Measurements from ENCODE around the gene IQCE. TPM values are rescaled to one million over a fixed set of nuclear protein-coding genes. Genes with fewer than 3 reads are reported as not detected.

Gene IQCE
- polyA plus RNA-seq, 1 donor from 2014 or later = 21.2 TPM

DNA sequence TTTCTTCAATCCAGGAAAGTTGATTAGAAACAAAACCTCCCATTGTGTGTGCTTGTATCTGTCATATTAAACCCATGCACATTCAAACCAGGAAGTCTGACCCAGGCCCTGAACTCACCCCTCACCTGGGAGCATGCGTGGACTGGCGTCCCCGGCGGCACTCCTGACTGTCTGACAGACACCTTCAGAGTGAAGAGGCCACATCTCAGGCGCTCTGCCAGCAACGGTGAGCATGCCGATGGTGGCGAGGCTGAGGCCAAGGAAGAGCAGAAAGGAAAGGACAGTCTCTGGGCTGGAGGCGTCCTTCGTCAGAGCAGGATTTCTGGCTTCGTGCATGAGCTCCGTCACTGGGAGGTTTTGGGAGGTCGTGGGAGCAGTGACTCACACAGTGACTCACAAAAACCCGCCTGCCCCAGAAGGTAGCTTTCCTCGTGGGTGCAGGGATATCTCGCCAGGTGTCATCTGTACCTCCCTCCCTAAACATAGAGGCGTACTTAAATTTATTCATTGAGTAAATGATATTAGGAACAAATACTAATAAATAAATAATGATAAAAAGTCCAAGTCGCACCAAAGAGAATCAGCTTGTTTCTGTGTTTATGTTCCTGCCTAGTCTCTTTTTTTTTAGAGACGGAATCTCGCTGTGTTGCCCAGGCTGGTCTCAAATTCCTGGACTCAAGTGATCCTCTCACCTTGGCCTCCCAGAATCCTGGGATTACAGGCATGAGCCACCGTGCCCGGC is 13.5 kb downstream of the IQCE start:
- H3K27me3 ChIP-seq (ENCODE audit: insufficient read depth, low read depth, low read length) = no peaks in the 10 kb centered on the region
- TF ChIP-seq RAD21 (conservative IDR thresholded peaks at IDR 0.05) (no peak), EP300 (conservative IDR thresholded peaks at IDR 0.05; ENCODE audit: poor library complexity, severe bottlenecking) (no peak)
- TF ChIP-seq, protein P1, sequence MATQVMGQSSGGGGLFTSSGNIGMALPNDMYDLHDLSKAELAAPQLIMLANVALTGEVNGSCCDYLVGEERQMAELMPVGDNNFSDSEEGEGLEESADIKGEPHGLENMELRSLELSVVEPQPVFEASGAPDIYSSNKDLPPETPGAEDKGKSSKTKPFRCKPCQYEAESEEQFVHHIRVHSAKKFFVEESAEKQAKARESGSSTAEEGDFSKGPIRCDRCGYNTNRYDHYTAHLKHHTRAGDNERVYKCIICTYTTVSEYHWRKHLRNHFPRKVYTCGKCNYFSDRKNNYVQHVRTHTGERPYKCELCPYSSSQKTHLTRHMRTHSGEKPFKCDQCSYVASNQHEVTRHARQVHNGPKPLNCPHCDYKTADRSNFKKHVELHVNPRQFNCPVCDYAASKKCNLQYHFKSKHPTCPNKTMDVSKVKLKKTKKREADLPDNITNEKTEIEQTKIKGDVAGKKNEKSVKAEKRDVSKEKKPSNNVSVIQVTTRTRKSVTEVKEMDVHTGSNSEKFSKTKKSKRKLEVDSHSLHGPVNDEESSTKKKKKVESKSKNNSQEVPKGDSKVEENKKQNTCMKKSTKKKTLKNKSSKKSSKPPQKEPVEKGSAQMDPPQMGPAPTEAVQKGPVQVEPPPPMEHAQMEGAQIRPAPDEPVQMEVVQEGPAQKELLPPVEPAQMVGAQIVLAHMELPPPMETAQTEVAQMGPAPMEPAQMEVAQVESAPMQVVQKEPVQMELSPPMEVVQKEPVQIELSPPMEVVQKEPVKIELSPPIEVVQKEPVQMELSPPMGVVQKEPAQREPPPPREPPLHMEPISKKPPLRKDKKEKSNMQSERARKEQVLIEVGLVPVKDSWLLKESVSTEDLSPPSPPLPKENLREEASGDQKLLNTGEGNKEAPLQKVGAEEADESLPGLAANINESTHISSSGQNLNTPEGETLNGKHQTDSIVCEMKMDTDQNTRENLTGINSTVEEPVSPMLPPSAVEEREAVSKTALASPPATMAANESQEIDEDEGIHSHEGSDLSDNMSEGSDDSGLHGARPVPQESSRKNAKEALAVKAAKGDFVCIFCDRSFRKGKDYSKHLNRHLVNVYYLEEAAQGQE (IDR thresholded peaks at IDR 0.05; ENCODE audit: borderline replicate concordance) = no peak
- H3K36me3 ChIP-seq (ENCODE audit: insufficient read depth, low read length) = peaks cover 6% of the 10 kb centered on the region
- no peak overlapping the region for H3K27ac ChIP-seq (ENCODE audit: low read length)
- H3K9ac ChIP-seq (ENCODE audit: low read length) = no peak overlapping the region
- H3K9me2 ChIP-seq (ENCODE audit: insufficient read depth, low read length) = no peaks in the 10 kb centered on the region
- no peaks in the 10 kb centered on the region for H3F3A ChIP-seq (ENCODE audit: insufficient read depth, low read length, poor library complexity, severe bottlenecking)
- no peak overlapping the region for H3K4me3 ChIP-seq (ENCODE audit: low read length)
- H3K9me3 ChIP-seq (ENCODE audit: low read length) = no peaks in the 10 kb centered on the region
- no peak overlapping the region for H3K4me2 ChIP-seq (ENCODE audit: low read length)
- no peak overlapping the region for H2AFZ ChIP-seq (ENCODE audit: low read depth, low read length)
- H4K20me1 ChIP-seq (ENCODE audit: insufficient read depth) = no peaks in the 10 kb centered on the region
- peaks cover 2% of the 10 kb centered on the region for H3K79me2 ChIP-seq (replicated peaks; ENCODE audit: insufficient read depth, low read length)

GRCh38 chr7:2573761-2574160 is 15.0 kb downstream of the IQCE start:
- H3K9me2 ChIP-seq (ENCODE audit: insufficient read depth, low read length) = no peaks in the 10 kb centered on the region

DNA sequence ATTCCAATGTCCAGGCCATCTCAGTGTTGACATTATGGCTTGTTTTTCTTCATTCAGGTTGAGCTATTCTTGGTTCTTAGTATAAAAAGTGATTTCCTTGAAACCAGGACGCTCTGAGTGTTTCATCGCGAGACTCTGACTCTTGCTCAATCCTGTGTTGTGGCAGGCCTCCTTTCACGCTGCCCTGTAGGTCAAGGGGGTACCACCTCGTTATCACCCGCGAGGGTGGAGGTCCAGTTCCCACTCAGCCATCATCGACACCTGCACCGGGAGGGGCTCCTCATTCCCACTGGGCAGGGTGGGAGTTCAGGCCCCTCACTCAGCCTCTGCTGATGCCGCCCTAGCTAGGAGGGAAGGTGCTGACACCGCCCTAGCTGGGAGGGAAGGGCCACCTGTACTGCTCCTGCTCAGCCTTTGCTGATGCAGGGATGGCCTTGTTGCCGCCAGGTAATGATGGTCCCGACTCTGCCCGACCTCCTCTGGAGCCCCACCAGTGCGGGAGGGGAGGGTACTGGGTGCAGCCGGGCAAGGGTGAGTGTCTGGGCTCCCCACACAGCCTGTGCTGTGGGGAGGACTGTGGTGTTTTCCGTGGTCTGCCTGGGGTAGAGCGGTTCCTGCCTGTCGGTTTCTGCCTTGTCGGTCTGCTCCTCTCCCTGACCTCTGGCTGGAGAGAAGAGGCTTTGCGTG is 16.4 kb downstream of the IQCE start:
- no peak overlapping the region for H3K4me2 ChIP-seq (ENCODE audit: low read length)
- H3K27me3 ChIP-seq (ENCODE audit: insufficient read depth, low read depth, low read length) = no peaks in the 10 kb centered on the region
- H3K27ac ChIP-seq (ENCODE audit: low read length) = no peak overlapping the region

More at GRCh38 chr7:2573761-2574160, 15.0 kb downstream of the IQCE start:
- H3K27ac ChIP-seq (ENCODE audit: low read length) = no peak overlapping the region
- H3K79me2 ChIP-seq (replicated peaks; ENCODE audit: insufficient read depth, low read length) = no peaks in the 10 kb centered on the region
- no peaks in the 10 kb centered on the region for H3F3A ChIP-seq (ENCODE audit: insufficient read depth, low read length, poor library complexity, severe bottlenecking)
- peaks cover 6% of the 10 kb centered on the region for H3K36me3 ChIP-seq (ENCODE audit: insufficient read depth, low read length)
- no peak overlapping the region for H3K9ac ChIP-seq (ENCODE audit: low read length)
- no peak overlapping the region for H2AFZ ChIP-seq (ENCODE audit: low read depth, low read length)
- H3K4me2 ChIP-seq (ENCODE audit: low read length) = no peak overlapping the region
- H3K27me3 ChIP-seq (ENCODE audit: insufficient read depth, low read depth, low read length) = no peaks in the 10 kb centered on the region
- no peaks in the 10 kb centered on the region for H4K20me1 ChIP-seq (ENCODE audit: insufficient read depth)
- H3K9me3 ChIP-seq (ENCODE audit: low read length) = no peaks in the 10 kb centered on the region
- no peak overlapping the region for H3K4me3 ChIP-seq (ENCODE audit: low read length)
- no peak for TF ChIP-seq MXI1 (conservative IDR thresholded peaks at IDR 0.05; ENCODE audit: poor library complexity, severe bottlenecking)
- no peak for TF ChIP-seq EZH2 (IDR thresholded peaks at IDR 0.05; ENCODE audit: borderline replicate concordance, insufficient read depth, low read length, poor library complexity, severe bottlenecking)
- no peak for TF ChIP-seq RAD21 (conservative IDR thresholded peaks at IDR 0.05)
- no peak for TF ChIP-seq EP300 (conservative IDR thresholded peaks at IDR 0.05; ENCODE audit: poor library complexity, severe bottlenecking)

More for the DNA sequence above, 16.4 kb downstream of the IQCE start:
- H3F3A ChIP-seq (ENCODE audit: insufficient read depth, low read length, poor library complexity, severe bottlenecking) = no peaks in the 10 kb centered on the region
- no peaks in the 10 kb centered on the region for H3K9me3 ChIP-seq (ENCODE audit: low read length)
- no peak for TF ChIP-seq EZH2 (IDR thresholded peaks at IDR 0.05; ENCODE audit: borderline replicate concordance, insufficient read depth, low read length, poor library complexity, severe bottlenecking)
- TF ChIP-seq MXI1 (conservative IDR thresholded peaks at IDR 0.05; ENCODE audit: poor library complexity, severe bottlenecking) = no peak
- TF ChIP-seq EP300 (conservative IDR thresholded peaks at IDR 0.05; ENCODE audit: poor library complexity, severe bottlenecking) = no peak
- TF ChIP-seq, protein P1 (IDR thresholded peaks at IDR 0.05; ENCODE audit: borderline replicate concordance) = no peak
- TF ChIP-seq, protein P2, sequence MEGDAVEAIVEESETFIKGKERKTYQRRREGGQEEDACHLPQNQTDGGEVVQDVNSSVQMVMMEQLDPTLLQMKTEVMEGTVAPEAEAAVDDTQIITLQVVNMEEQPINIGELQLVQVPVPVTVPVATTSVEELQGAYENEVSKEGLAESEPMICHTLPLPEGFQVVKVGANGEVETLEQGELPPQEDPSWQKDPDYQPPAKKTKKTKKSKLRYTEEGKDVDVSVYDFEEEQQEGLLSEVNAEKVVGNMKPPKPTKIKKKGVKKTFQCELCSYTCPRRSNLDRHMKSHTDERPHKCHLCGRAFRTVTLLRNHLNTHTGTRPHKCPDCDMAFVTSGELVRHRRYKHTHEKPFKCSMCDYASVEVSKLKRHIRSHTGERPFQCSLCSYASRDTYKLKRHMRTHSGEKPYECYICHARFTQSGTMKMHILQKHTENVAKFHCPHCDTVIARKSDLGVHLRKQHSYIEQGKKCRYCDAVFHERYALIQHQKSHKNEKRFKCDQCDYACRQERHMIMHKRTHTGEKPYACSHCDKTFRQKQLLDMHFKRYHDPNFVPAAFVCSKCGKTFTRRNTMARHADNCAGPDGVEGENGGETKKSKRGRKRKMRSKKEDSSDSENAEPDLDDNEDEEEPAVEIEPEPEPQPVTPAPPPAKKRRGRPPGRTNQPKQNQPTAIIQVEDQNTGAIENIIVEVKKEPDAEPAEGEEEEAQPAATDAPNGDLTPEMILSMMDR (IDR thresholded peaks at IDR 0.05; ENCODE audit: poor library complexity, severe bottlenecking) = no peak
- TF ChIP-seq SMC3 (conservative IDR thresholded peaks at IDR 0.05; ENCODE audit: poor library complexity) = no peak
- no peak for TF ChIP-seq RAD21 (conservative IDR thresholded peaks at IDR 0.05)
- no peak for TF ChIP-seq TAF1 (IDR thresholded peaks at IDR 0.05; ENCODE audit: low read depth)
- TF ChIP-seq POLR2AphosphoS5 (IDR thresholded peaks at IDR 0.05) = no peak
- no peaks in the 10 kb centered on the region for H4K20me1 ChIP-seq (ENCODE audit: insufficient read depth)
- no peaks in the 10 kb centered on the region for H3K79me2 ChIP-seq (replicated peaks; ENCODE audit: insufficient read depth, low read length)
- no peaks in the 10 kb centered on the region for H3K9me2 ChIP-seq (ENCODE audit: insufficient read depth, low read length)
- no peak overlapping the region for H3K9ac ChIP-seq (ENCODE audit: low read length)
- H3K4me3 ChIP-seq (ENCODE audit: low read length) = no peak overlapping the region
- no peak overlapping the region for H2AFZ ChIP-seq (ENCODE audit: low read depth, low read length)
- peaks cover 6% of the 10 kb centered on the region for H3K36me3 ChIP-seq (ENCODE audit: insufficient read depth, low read length)

Data from neural cell (in vitro differentiated cells).